Activated T-cell treated with anti-CD3 and anti-CD28 coated beads, Interleukin-2, amount 50 U/mL, for 4 hours (primary cell): Measurements from ENCODE around the gene LRRC63. TPM values are rescaled to one million over a fixed set of nuclear protein-coding genes. Genes with fewer than 3 reads are reported as not detected.

Experiments
- ATAC-seq, 2 donors: fragments of 200-7000 bp; cut with Tn5 transposase; one replicate each; pipeline ENCODE4 v1.10.0; 2021
- DNase-seq: peaks from one replicate; pipeline ENCODE4 v3.0.0-alpha.2; 2020
- H3K27me3 Mint-ChIP-seq: one replicate; pipeline ENCODE4 v1.8.0; 2021; ENCODE audit warnings: low read depth, mixed read lengths
- H3K36me3 Mint-ChIP-seq: one replicate; pipeline ENCODE4 v1.8.0; 2022; ENCODE audit warnings: mixed read lengths; ENCODE audit not compliant: insufficient read depth
- H3K4me1 Mint-ChIP-seq: one replicate; pipeline ENCODE4 v1.8.0; 2021; ENCODE audit warnings: low read depth, mixed read lengths
- H3K4me3 Mint-ChIP-seq: one replicate; pipeline ENCODE4 v1.8.0; 2021; ENCODE audit warnings: mild to moderate bottlenecking, moderate library complexity, mixed read lengths
- H3K9me3 Mint-ChIP-seq: one replicate; pipeline ENCODE4 v1.8.0; 2021; ENCODE audit warnings: mixed read lengths
- total RNA-seq, 3 donors: library from RNA; stranded (reverse); gene quantifications; one replicate each; pipeline ENCODE4 v1.2.1, GENCODE V29; 2021

LRRC63 gene
- total RNA-seq, 3 donors from 2014 or later: 0.16 TPM; not detected in 2

- peak; percentile 42 to 47 for ATAC-seq
- no peak for DNase-seq
- Mint-ChIP-seq H3K4me1 (peaks cover 97% of the 10 kb centered on the region), H3K9me3 (no peaks in the 10 kb centered on the region), H3K4me3 (peak overlapping the region; percentile 71), H3K27me3 (no peaks in the 10 kb centered on the region), H3K36me3 (peaks cover 48% of the 10 kb centered on the region)
Observed at GRCh38 chr13:46173656-46174055, 38.1 kb upstream of the LRRC63 start.

- peaks cover 78% of the 10 kb centered on the region for H3K4me1 Mint-ChIP-seq
- no peak for DNase-seq
- ATAC-seq: no peak
- H3K36me3 Mint-ChIP-seq: peaks cover 47% of the 10 kb centered on the region
- no peaks in the 10 kb centered on the region for H3K27me3 Mint-ChIP-seq
- peak overlapping the region; percentile 96 for H3K4me3 Mint-ChIP-seq
- H3K9me3 Mint-ChIP-seq: no peaks in the 10 kb centered on the region
Observed at GRCh38 chr13:46176756-46177155, 35.0 kb upstream of the LRRC63 start.

- H3K4me1 Mint-ChIP-seq: peaks cover 74% of the 10 kb centered on the region
- H3K4me3 Mint-ChIP-seq: peak overlapping the region; percentile 96
- no peaks in the 10 kb centered on the region for H3K9me3 Mint-ChIP-seq
- no peaks in the 10 kb centered on the region for H3K27me3 Mint-ChIP-seq
- no peak for ATAC-seq
- peaks cover 41% of the 10 kb centered on the region for H3K36me3 Mint-ChIP-seq
- no peak for DNase-seq
Observed at GRCh38 chr13:46178143-46178542, 33.6 kb upstream of the LRRC63 start.

GRCh38 chr13:46178821-46179220 is 32.9 kb upstream of the LRRC63 start:
- H3K27me3 Mint-ChIP-seq: no peaks in the 10 kb centered on the region
- peaks cover 34% of the 10 kb centered on the region for H3K36me3 Mint-ChIP-seq
- peaks cover 74% of the 10 kb centered on the region for H3K4me1 Mint-ChIP-seq
- H3K9me3 Mint-ChIP-seq: no peaks in the 10 kb centered on the region
- H3K4me3 Mint-ChIP-seq: peak overlapping the region; percentile 96
- DNase-seq: no peak
- peak; percentile 10 to 22 for ATAC-seq

- Mint-ChIP-seq H3K4me1 (peaks cover 74% of the 10 kb centered on the region), H3K27me3 (no peaks in the 10 kb centered on the region), H3K9me3 (no peaks in the 10 kb centered on the region), H3K36me3 (peaks cover 33% of the 10 kb centered on the region), H3K4me3 (peak overlapping the region; percentile 96)
- DNase-seq (peak; percentile 72), ATAC-seq (no peak)
Observed at GRCh38 chr13:46179491-46179908, 32.2 kb upstream of the LRRC63 start.

GRCh38 chr13:46179969-46180763 is 31.6 kb upstream of the LRRC63 start:
- Mint-ChIP-seq H3K4me1 (peaks cover 74% of the 10 kb centered on the region), H3K27me3 (no peaks in the 10 kb centered on the region), H3K4me3 (peak overlapping the region; percentile 96), H3K36me3 (peaks cover 32% of the 10 kb centered on the region), H3K9me3 (no peaks in the 10 kb centered on the region)
- ATAC-seq: no peak
- DNase-seq: no peak

GRCh38 chr13:46181377-46181839 is 30.3 kb upstream of the LRRC63 start:
- H3K27me3 Mint-ChIP-seq: no peaks in the 10 kb centered on the region
- peaks cover 26% of the 10 kb centered on the region for H3K36me3 Mint-ChIP-seq
- H3K4me1 Mint-ChIP-seq: peaks cover 67% of the 10 kb centered on the region
- H3K9me3 Mint-ChIP-seq: no peaks in the 10 kb centered on the region
- no peak for DNase-seq
- H3K4me3 Mint-ChIP-seq: peak overlapping the region; percentile 96
- no peak for ATAC-seq

GRCh38 chr13:46181840-46182490 is 29.8 kb upstream of the LRRC63 start, which contains the start of gene LCP1:
TSS of gene LCP1 (minus strand) at chr13:46182177. CDS start at chr13:46159662, 22,515 bp downstream.
- H3K4me1 Mint-ChIP-seq: peaks cover 61% of the 10 kb centered on the region
- no peaks in the 10 kb centered on the region for H3K27me3 Mint-ChIP-seq
- H3K36me3 Mint-ChIP-seq: peaks cover 21% of the 10 kb centered on the region
- ATAC-seq (peak; percentile 79), DNase-seq (peak; percentile 65)
- H3K9me3 Mint-ChIP-seq: no peaks in the 10 kb centered on the region
- peak within 1 kb of the TSS; percentile 96 for H3K4me3 Mint-ChIP-seq

- ATAC-seq: peak in 1 of 2 donors; percentile 1
- H3K9me3 Mint-ChIP-seq: no peaks in the 10 kb centered on the region
- H3K36me3 Mint-ChIP-seq: peaks cover 18% of the 10 kb centered on the region
- H3K4me1 Mint-ChIP-seq: peaks cover 57% of the 10 kb centered on the region
- no peaks in the 10 kb centered on the region for H3K27me3 Mint-ChIP-seq
- H3K4me3 Mint-ChIP-seq: peak overlapping the region; percentile 96
- no peak for DNase-seq
Observed at GRCh38 chr13:46182491-46182877, 29.2 kb upstream of the LRRC63 start.

GRCh38 chr13:46183018-46183946 is 28.4 kb upstream of the LRRC63 start:
- peaks cover 11% of the 10 kb centered on the region for H3K36me3 Mint-ChIP-seq
- ATAC-seq (no peak), DNase-seq (no peak)
- no peaks in the 10 kb centered on the region for H3K9me3 Mint-ChIP-seq
- H3K4me1 Mint-ChIP-seq: peaks cover 50% of the 10 kb centered on the region
- no peaks in the 10 kb centered on the region for H3K27me3 Mint-ChIP-seq
- H3K4me3 Mint-ChIP-seq: peak overlapping the region; percentile 96

GRCh38 chr13:46184277-46184699 is 27.4 kb upstream of the LRRC63 start:
- Mint-ChIP-seq H3K4me3 (peak overlapping the region; percentile 96), H3K36me3 (peaks cover 6% of the 10 kb centered on the region), H3K9me3 (no peaks in the 10 kb centered on the region), H3K27me3 (no peaks in the 10 kb centered on the region), H3K4me1 (peaks cover 41% of the 10 kb centered on the region)
- peak; percentile 65 to 70 for ATAC-seq
- DNase-seq: peak; percentile 75

GRCh38 chr13:46185634-46186033 is 26.1 kb upstream of the LRRC63 start:
- H3K9me3 Mint-ChIP-seq: no peaks in the 10 kb centered on the region
- no peaks in the 10 kb centered on the region for H3K27me3 Mint-ChIP-seq

GRCh38 chr13:46192412-46192811 is 19.3 kb upstream of the LRRC63 start:
- Mint-ChIP-seq H3K36me3 (no peaks in the 10 kb centered on the region), H3K27me3 (no peaks in the 10 kb centered on the region), H3K4me3 (no peak overlapping the region), H3K9me3 (no peaks in the 10 kb centered on the region), H3K4me1 (peaks cover 2% of the 10 kb centered on the region)
- DNase-seq (no peak), ATAC-seq (no peak)

More at GRCh38 chr13:46185634-46186033, 26.1 kb upstream of the LRRC63 start:
- Mint-ChIP-seq H3K4me3 (no peak overlapping the region), H3K4me1 (peaks cover 35% of the 10 kb centered on the region), H3K36me3 (no peaks in the 10 kb centered on the region)
- DNase-seq (no peak), ATAC-seq (no peak)

GRCh38 chr13:46195016-46195415 is 16.7 kb upstream of the LRRC63 start:
- Mint-ChIP-seq H3K9me3 (no peaks in the 10 kb centered on the region), H3K27me3 (no peaks in the 10 kb centered on the region), H3K36me3 (no peaks in the 10 kb centered on the region), H3K4me3 (no peak overlapping the region), H3K4me1 (peaks cover 7% of the 10 kb centered on the region)
- ATAC-seq (no peak), DNase-seq (no peak)
